NCI-H774 (cell line): ENCODE measurements around the gene GORASP1.

Experiments used
- DNase-seq: peaks from one replicate; lab custom pipeline; 2025; lab: John Stamatoyannopoulos, UW

GORASP1 gene

GRCh38 chr3:39141171-39141995, 34.0 kb upstream of the GORASP1 start:
- no peak for DNase-seq

- DNase-seq = no peak
Observed at GRCh38 chr3:39140341-39140971, 33.0 kb upstream of the GORASP1 start.

GRCh38 chr3:39139442-39139841, 32.0 kb upstream of the GORASP1 start:
- DNase-seq = no peak

- no peak for DNase-seq
Observed at GRCh38 chr3:39138804-39139415, 31.5 kb upstream of the GORASP1 start.

- no peak for DNase-seq
Observed at GRCh38 chr3:39137991-39138803, 30.8 kb upstream of the GORASP1 start.

- no peak for DNase-seq
Observed at GRCh38 chr3:39137435-39137936, 30.1 kb upstream of the GORASP1 start.

GRCh38 chr3:39136533-39137434, 29.4 kb upstream of the GORASP1 start:
- no peak for DNase-seq

- DNase-seq = no peak
Observed at GRCh38 chr3:39135170-39135805, 27.9 kb upstream of the GORASP1 start.

GRCh38 chr3:39134305-39134704, 26.9 kb upstream of the GORASP1 start:
- DNase-seq = no peak

- no peak for DNase-seq
Observed at GRCh38 chr3:39133822-39134221, 26.4 kb upstream of the GORASP1 start.

GRCh38 chr3:39133093-39133490, 25.7 kb upstream of the GORASP1 start:
- no peak for DNase-seq

- no peak for DNase-seq
Observed at GRCh38 chr3:39132096-39133092, 25.0 kb upstream of the GORASP1 start.

GRCh38 chr3:39130693-39131265, 23.4 kb upstream of the GORASP1 start:
- DNase-seq = no peak

- DNase-seq = no peak
Observed at GRCh38 chr3:39130026-39130425, 22.6 kb upstream of the GORASP1 start.

- no peak for DNase-seq
Observed at GRCh38 chr3:39128951-39129350, 21.5 kb upstream of the GORASP1 start.

GRCh38 chr3:39127908-39128304, 20.5 kb upstream of the GORASP1 start:
- DNase-seq = no peak

GRCh38 chr3:39127269-39127907, 20.0 kb upstream of the GORASP1 start:
- no peak for DNase-seq

GRCh38 chr3:39126532-39127071, 19.2 kb upstream of the GORASP1 start:
- no peak for DNase-seq
